NCI-H345 treated with DMSO at 0.1 percent for 48 hours (cell line): Measurements from ENCODE around the gene LYPLAL1.
"Not testable (repeated sequence)": the region's sequence is repeated elsewhere in the genome, so short reads cannot be mapped to it uniquely, and the experiment has no call there.

Source experiments
- DNase-seq: peaks from one replicate; lab custom pipeline; 2025; ENCODE audit not compliant: unreplicated experiment; lab: John Stamatoyannopoulos, UW

Gene LYPLAL1

GRCh38 chr1:219209578-219209977 is 35.9 kb downstream of the LYPLAL1 start:
- DNase-seq = no peak

DNA sequence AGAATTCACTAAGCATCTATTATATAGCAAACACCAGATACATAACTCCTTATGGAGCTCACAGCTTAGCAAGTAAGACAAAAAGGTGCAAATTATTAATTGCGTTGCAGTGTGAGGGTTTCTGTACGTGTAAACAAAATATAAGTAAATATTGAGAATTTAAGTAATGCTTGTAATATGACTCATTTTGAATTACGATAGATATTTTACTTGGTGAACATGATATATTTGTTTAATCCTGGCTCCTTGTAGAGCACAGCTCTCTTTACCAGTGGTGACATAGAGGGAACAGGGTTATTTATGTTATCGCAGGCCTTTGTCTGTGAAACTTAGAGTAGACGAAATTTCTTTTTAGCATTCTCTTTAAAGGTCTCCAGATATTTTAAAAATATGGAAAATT is 36.4 kb downstream of the LYPLAL1 start:
- DNase-seq = no peak

DNA sequence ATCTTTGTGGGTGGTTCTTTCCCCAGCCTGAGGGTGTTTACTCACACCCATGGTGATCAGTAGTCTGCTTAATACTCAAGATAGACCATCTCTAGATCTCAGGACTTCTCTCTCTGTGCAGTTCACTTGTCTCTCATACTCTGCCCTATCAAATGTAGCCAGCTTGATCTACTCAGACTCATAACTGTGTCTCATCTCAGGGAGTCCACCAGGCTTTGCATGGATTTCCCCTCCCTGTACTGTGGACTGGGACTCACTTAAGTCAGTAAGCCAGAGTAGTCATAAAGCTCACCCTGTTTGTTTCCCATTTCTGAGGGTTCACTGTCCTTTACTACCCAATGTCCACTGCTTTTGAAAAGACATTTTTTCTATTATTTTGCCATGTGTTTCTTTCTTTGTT is 41.8 kb downstream of the LYPLAL1 start:
- no peak for DNase-seq

DNA sequence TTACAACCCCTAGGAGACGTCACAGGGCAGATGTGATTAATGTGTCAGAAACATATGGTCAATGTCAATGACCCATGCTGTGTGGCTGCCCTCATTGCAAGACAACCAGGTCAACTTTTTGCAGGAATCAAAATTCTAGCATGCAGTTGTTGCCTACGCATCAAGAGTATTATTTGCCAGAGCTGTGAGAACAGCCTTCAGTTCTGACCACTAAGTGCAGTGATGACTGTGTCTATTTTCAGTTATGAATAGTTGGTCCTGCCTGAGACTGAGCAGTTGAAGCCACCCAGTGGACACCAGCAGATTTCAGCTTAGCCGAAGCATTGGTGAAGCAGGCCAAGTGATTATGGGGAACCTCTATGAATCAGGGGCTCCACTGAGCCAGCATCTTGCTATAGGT is 47.3 kb downstream of the LYPLAL1 start:
- no peak for DNase-seq

- no peak for DNase-seq
Observed at GRCh38 chr1:219223496-219223895, 49.8 kb downstream of the LYPLAL1 start.

- DNase-seq = no peak
Observed at GRCh38 chr1:219226196-219226595, 52.5 kb downstream of the LYPLAL1 start.

- no peak for DNase-seq
Observed at GRCh38 chr1:219227360-219228057, 53.8 kb downstream of the LYPLAL1 start.

- DNase-seq = no peak
Observed at GRCh38 chr1:219228058-219228419, 54.4 kb downstream of the LYPLAL1 start.

GRCh38 chr1:219232890-219233289 is 59.2 kb downstream of the LYPLAL1 start:
- DNase-seq = no peak

GRCh38 chr1:219235903-219236481 is 62.3 kb downstream of the LYPLAL1 start:
- no peak for DNase-seq

- no peak for DNase-seq
Observed at GRCh38 chr1:219236933-219237610, 63.4 kb downstream of the LYPLAL1 start.

DNA sequence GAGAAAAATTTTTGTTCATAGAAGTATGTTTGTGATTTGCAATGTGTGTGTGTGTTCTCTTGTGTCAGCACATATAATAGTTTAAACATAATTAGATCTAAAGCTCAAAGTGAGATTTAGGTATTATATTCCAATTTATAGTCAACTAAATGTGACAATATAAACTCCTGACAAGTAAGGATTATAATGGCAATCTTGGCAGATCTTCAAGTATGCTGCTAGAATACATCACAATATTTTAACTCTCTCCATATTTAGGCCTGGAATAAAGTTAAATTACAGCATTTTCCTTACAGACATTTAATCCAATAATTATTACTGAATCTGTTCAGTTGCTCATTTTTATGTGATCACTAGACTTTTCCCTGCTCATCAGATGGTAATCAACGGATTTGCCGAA is 65.8 kb downstream of the LYPLAL1 start:
- no peak for DNase-seq

DNA sequence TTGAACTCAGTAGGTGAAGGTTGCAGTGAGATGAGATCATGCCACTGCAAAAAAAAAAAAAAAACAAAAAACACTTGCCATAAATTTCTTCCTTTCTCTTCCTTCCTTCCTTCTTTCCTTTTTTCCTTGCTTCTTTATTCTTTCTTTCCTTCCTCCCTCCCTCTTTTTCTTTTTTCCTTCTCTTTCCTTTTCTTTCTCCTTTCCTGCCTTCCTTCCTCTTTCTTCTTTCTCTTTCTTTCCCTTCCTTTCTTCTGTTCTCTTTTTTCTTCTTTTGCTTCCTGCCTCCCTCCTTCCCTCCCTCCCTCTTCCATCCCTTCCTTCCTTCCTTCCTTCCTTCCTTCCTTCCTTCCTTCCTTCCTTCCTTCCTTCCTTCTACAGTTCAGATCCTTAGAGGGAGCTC is 71.2 kb downstream of the LYPLAL1 start:
- no peak for DNase-seq

GRCh38 chr1:219247441-219247840 is 73.8 kb downstream of the LYPLAL1 start:
- DNase-seq = no peak

DNA sequence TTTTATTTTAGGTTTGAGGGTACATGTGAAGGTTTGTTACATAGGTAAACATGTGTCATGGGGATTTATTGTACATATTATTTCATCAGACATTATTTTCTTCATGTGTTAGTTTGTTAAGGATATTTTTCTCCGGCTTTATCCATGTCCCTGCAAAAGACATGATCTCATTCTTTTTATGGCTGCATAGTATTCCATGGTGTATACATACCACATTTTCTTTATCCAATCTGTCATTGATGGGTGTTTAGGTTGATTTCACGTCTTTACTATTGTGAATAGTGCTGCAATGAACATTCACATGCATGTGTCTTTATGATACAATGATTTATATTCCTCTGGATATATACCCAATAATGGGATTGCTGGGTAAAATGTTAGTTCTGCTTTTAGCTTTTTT is 76.8 kb downstream of the LYPLAL1 start:
- DNase-seq = not testable (repeated sequence)

GRCh38 chr1:219257751-219258150 is 84.1 kb downstream of the LYPLAL1 start:
- DNase-seq = no peak

DNA sequence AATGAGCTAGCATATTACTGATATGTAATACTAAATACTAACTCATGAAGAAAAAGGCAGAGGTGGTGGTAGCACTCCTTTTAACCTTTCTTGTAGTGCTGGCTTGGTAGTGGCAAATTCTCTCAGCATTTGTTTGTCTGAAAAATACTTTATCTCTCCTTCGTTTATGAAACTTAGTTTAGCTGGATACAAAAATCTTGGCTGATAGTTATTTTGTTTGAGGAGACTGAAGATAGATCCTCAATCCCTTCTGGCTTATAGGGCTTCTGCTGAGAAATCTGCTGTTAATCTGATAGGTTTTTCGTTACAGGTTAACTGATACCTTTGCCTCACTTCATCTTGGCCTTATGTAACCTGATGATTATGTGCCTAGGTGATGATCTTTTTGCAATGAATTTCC is 87.8 kb downstream of the LYPLAL1 start:
- DNase-seq = no peak
